AG04449 (cell line): ENCODE data around the gene NEURL1.

Source experiments
- CTCF ChIA-PET: fragments of 350-600 bp; formaldehyde crosslinking; extraction: SDS; loops from one replicate; lab custom pipeline; 2021; ENCODE audit warnings: antibody characterized with exemption; lab: Yijun Ruan, JAX
- POLR2A ChIA-PET: fragments of 400-600, 350-600 bp; formaldehyde crosslinking; extraction: SDS; loops from one replicate; lab custom pipeline; 2020; ENCODE audit warnings: antibody characterized with exemption, inconsistent platforms; lab: Yijun Ruan, JAX
- DNase-seq: peaks from one replicate; pipeline ENCODE4 v3.0.0-alpha.2; 2010; ENCODE audit warnings: low read depth, low spot score
- H3K4me3 ChIP-seq: 2 replicates; pipeline ENCODE4 v1.5.1; 2011; ENCODE audit warnings: low read depth, mild to moderate bottlenecking, control low read depth, low read length
- TF ChIP-seq, protein P1 (sequence below): IDR thresholded peaks from one replicate; pipeline ENCODE4 v1.5.1; 2011; ENCODE audit warnings: mild to moderate bottlenecking, moderate library complexity, low read length, control low read depth, inconsistent platforms; ENCODE audit not compliant: insufficient read depth; ENCODE audit errors: missing control alignments

The NEURL1 gene

DNA sequence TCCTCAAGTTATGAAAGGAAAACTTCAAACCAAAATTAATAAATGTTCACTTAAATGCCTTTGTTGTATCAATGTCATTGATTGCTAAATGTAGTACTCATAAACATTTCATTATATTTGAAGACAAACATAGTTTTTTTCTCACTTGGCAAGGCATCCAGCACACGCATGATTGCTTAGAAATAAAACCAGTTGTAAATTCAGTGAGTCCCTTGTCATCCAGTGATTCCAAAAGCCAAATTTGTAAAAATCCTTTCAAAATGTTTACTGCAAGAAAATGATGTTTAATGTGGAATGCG lies 6.1 kb upstream of the NEURL1 start:
- no peak overlapping the region for H3K4me3 ChIP-seq
- no peak for DNase-seq
- TF ChIP-seq, protein P1, sequence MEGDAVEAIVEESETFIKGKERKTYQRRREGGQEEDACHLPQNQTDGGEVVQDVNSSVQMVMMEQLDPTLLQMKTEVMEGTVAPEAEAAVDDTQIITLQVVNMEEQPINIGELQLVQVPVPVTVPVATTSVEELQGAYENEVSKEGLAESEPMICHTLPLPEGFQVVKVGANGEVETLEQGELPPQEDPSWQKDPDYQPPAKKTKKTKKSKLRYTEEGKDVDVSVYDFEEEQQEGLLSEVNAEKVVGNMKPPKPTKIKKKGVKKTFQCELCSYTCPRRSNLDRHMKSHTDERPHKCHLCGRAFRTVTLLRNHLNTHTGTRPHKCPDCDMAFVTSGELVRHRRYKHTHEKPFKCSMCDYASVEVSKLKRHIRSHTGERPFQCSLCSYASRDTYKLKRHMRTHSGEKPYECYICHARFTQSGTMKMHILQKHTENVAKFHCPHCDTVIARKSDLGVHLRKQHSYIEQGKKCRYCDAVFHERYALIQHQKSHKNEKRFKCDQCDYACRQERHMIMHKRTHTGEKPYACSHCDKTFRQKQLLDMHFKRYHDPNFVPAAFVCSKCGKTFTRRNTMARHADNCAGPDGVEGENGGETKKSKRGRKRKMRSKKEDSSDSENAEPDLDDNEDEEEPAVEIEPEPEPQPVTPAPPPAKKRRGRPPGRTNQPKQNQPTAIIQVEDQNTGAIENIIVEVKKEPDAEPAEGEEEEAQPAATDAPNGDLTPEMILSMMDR, result no peak
- ChIA-PET CTCF (interaction anchor here (2.4 to 5.4 kb wide), 5 partner anchors 36 to 88 kb away, joined by 10 to 250 read pairs (median 23); partner anchors contain the start of gene CALHM2), POLR2A (no interaction called here)

DNA sequence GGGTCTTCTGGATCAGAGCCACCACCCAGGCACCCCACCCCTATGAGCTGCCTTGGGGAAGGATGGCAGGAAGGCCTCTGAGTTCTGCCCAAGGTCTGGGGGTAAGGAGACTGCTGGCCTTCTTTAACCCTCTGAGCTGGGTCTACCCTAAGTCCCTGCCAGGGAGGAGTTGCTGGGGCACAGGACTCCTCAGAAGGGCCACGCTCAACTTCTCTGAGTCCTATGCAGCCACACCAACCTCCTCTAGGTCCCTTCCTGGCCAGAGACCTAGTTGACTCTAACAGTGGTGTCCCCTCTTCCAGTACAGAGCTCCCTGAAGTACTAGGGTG lies 2.6 kb upstream of the NEURL1 start:
- POLR2A ChIA-PET, result no interaction called here
- TF ChIP-seq, protein P1, result no peak
- DNase-seq, result no peak
- H3K4me3 ChIP-seq, result no peak overlapping the region
- CTCF ChIA-PET, result interaction anchor here (1.1 to 2.7 kb wide), 5 partner anchors 8 to 77 kb away, joined by 3 to 18 read pairs (median 8); no protein-coding TSS in a partner anchor

GRCh38 chr10:103491729-103492364 lies 1.7 kb upstream of the NEURL1 start:
- POLR2A ChIA-PET, result no interaction called here
- TF ChIP-seq, protein P1, result no peak
- DNase-seq, result peak; percentile 92

GRCh38 chr10:103492655-103493261 lies 747 bp upstream of the NEURL1 start:
- no peak overlapping the region for H3K4me3 ChIP-seq
- no peak for DNase-seq
- ChIA-PET POLR2A (interaction anchor here (1.0 kb wide), 1 partner anchor 42 kb away, joined by 3 read pairs; no protein-coding TSS in a partner anchor), CTCF (interaction anchor here (0.8 to 2.7 kb wide), 11 partner anchors 8 to 203 kb away, joined by 3 to 18 read pairs (median 5); no protein-coding TSS in a partner anchor)
- TF ChIP-seq, protein P1, result no peak

More at GRCh38 chr10:103491729-103492364, 1.7 kb upstream of the NEURL1 start:
- CTCF ChIA-PET, result interaction anchor here (0.8 to 2.7 kb wide), 9 partner anchors 9 to 203 kb away, joined by 3 to 18 read pairs (median 5); no protein-coding TSS in a partner anchor
- H3K4me3 ChIP-seq, result no peak overlapping the region

DNA sequence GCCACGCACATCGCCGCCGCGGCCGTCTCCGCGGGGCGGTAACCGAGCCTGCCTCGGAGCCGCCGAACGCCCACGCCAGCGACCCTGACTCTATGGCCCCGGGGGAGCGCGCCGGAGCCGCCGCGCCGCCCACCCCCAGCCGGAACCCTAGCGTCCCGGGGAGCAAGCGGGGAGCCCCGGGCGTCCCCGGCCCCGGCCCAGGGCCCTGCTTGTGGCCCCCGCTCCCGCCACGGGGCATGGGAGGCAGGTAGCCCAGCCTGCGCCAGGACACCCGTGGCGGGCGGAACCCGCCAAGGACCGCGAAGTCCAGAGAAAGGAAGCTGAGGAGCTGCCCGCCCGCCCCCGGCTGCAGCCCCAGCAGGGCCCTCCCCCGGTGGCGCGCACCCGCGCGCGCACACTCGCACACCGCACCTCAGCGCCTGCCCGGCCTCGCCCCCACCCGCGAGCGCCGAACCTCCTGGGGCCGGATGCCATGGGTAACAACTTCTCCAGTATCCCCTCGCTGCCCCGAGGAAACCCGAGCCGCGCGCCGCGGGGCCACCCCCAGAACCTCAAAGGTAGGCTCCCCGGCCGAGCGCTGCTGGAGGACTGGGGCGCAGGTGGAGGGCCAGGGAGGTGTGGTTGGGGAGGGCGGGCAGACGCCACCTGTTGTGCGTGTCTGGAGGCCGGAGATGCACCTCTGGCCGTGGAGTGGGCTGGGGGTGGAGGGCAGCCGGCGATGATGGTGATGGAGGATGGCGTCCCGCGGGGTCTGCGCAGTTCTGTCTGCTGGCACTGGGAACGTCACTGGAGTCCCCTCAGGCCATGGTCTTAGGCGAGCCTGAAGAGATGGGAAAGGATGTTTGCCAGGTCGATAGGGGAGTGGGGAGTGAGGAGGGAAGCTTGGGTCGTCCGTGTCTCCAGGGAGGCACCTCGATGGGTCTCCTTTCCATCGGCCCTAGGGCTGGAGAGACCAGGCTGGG lies 692 bp downstream of the NEURL1 start:
- CTCF ChIA-PET, result interaction anchor here (1.0 to 1.5 kb wide), 4 partner anchors 13 to 99 kb away, joined by 3 to 6 read pairs (median 4); no protein-coding TSS in a partner anchor
- TF ChIP-seq, protein P1, result no peak
- no peak for DNase-seq
- POLR2A ChIA-PET, result interaction anchor here (1.0 kb wide), 1 partner anchor 43 kb away, joined by 3 read pairs; no protein-coding TSS in a partner anchor
- H3K4me3 ChIP-seq, result peak overlapping the region; percentile 41
